ENCODE results near the gene GNAT1.

The GNAT1 gene

DNA sequence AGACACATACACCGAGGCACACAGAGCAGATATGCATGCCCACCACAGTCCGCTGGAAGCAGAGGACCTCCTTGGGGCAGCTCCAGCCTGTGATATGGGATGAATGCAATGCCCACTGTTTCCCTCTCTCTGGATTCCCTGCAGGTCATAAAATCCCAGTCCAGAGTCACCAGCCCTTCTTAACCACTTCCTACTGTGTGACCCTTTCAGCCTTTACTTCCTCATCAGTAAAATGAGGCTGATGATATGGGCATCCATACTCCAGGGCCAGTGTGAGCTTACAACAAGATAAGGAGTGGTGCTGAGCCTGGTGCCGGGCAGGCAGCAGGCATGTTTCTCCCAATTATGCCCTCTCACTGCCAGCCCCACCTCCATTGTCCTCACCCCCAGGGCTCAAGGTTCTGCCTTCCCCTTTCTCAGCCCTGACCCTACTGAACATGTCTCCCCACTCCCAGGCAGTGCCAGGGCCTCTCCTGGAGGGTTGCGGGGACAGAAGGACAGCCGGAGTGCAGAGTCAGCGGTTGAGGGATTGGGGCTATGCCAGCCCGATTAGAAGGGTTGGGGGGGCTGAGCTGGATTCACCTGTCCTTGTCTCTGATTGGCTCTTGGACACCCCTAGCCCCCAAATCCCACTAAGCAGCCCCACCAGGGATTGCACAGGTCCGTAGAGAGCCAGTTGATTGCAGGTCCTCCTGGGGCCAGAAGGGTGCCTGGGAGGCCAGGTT lies at the start of gene GNAT1:
GNAT1 (plus strand) TSS at position 675 of the 725 bp plus-strand sequence. CDS start 116 bp downstream, outside the sequence.
- no peak for TF ChIP-seq ZNF274 (IDR thresholded peaks at IDR 0.05; ENCODE audit: low read depth, low read length)
- TF ChIP-seq SUZ12 (IDR thresholded peaks at IDR 0.05; ENCODE audit: extremely low read depth, insufficient read depth, insufficient read length), result no peak
- TF ChIP-seq YY1 (IDR thresholded peaks at IDR 0.05; ENCODE audit: insufficient read depth, insufficient read length), result no peak
- no peak for DNase-seq (ENCODE audit: low read depth, low spot score)
- H3K9me3 ChIP-seq (ENCODE audit: insufficient read depth, low read length), result no peaks in the 10 kb centered on the region
- peaks cover 3% of the 10 kb centered on the region for H3K27me3 ChIP-seq (ENCODE audit: insufficient read depth, insufficient read length)
- no peak within 1 kb of the TSS for H3K9ac ChIP-seq (ENCODE audit: insufficient read length, low read depth)
- peaks cover 15% of the 10 kb centered on the region for H3K36me3 ChIP-seq (ENCODE audit: insufficient read depth, insufficient read length, low read length)
- no peak within 1 kb of the TSS for H3K4me3 ChIP-seq (ENCODE audit: insufficient read length, low read depth)
- peaks cover 19% of the 10 kb centered on the region for H3K4me1 ChIP-seq (ENCODE audit: insufficient read depth, insufficient read length)

DNA sequence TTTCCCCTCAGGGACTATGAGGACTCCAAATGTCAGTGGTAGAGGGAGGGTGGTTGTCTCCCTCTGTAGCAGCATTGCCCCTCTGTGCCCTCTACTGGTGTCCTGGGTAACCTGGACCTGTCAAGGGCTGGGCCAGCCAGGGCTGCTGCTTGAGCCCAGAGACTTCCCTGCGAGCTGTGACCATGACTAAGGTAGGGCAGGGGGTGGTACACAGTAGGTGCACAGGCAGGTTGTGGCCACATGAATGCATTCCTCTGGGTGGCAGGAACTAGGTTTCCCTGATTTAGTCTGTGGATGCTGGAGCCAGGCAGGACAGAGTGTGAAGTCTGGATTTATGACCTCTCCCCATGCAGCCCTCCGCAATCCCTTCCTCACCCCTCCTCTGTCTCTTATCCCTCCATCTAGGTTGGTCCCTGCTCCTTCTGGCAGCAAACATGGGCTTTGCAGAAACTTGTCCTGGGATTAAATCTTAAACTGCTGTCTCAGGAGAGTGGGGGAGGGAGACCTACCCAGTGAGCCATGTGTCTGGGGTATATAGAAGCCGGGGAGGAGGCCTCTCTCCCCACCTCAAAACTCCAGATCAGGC lies 45.0 kb upstream of the GNAT1 start:
- no peaks in the 10 kb centered on the region for H3K9me3 ChIP-seq (ENCODE audit: insufficient read depth, low read length)
- DNase-seq (ENCODE audit: low read depth, low spot score), result no peak
- H3K9ac ChIP-seq (ENCODE audit: insufficient read length, low read depth), result peak overlapping the region; percentile 34
- H3K27me3 ChIP-seq (ENCODE audit: insufficient read depth, insufficient read length), result no peaks in the 10 kb centered on the region
- H3K4me1 ChIP-seq (ENCODE audit: insufficient read depth, insufficient read length), result peaks cover 24% of the 10 kb centered on the region
- TF ChIP-seq YY1 (IDR thresholded peaks at IDR 0.05; ENCODE audit: insufficient read depth, insufficient read length) (no peak), SUZ12 (IDR thresholded peaks at IDR 0.05; ENCODE audit: extremely low read depth, insufficient read depth, insufficient read length) (no peak), ZNF274 (IDR thresholded peaks at IDR 0.05; ENCODE audit: low read depth, low read length) (no peak)
- no peak overlapping the region for H3K4me3 ChIP-seq (ENCODE audit: insufficient read length, low read depth)
- H3K36me3 ChIP-seq (ENCODE audit: insufficient read depth, insufficient read length, low read length), result no peaks in the 10 kb centered on the region

GRCh38 chr3:50147016-50147415 lies 44.4 kb upstream of the GNAT1 start:
- H3K4me1 ChIP-seq (ENCODE audit: insufficient read depth, insufficient read length), result peaks cover 30% of the 10 kb centered on the region
- no peak overlapping the region for H3K4me3 ChIP-seq (ENCODE audit: insufficient read length, low read depth)
- DNase-seq (ENCODE audit: low read depth, low spot score), result no peak
- H3K27me3 ChIP-seq (ENCODE audit: insufficient read depth, insufficient read length), result no peaks in the 10 kb centered on the region
- H3K9me3 ChIP-seq (ENCODE audit: insufficient read depth, low read length), result no peaks in the 10 kb centered on the region
- H3K36me3 ChIP-seq (ENCODE audit: insufficient read depth, insufficient read length, low read length), result no peaks in the 10 kb centered on the region
- TF ChIP-seq SUZ12 (IDR thresholded peaks at IDR 0.05; ENCODE audit: extremely low read depth, insufficient read depth, insufficient read length), result no peak
- TF ChIP-seq ZNF274 (IDR thresholded peaks at IDR 0.05; ENCODE audit: low read depth, low read length), result no peak
- TF ChIP-seq YY1 (IDR thresholded peaks at IDR 0.05; ENCODE audit: insufficient read depth, insufficient read length), result no peak
- peak overlapping the region; percentile 34 for H3K9ac ChIP-seq (ENCODE audit: insufficient read length, low read depth)

- Histone ChIP-seq H3K36me3 (ENCODE audit: insufficient read depth, insufficient read length, low read length) (no peaks in the 10 kb centered on the region), H3K9me3 (ENCODE audit: insufficient read depth, low read length) (no peaks in the 10 kb centered on the region), H3K27me3 (ENCODE audit: insufficient read depth, insufficient read length) (no peaks in the 10 kb centered on the region), H3K4me3 (ENCODE audit: insufficient read length, low read depth) (no peak overlapping the region), H3K9ac (ENCODE audit: insufficient read length, low read depth) (peak overlapping the region; percentile 34), H3K4me1 (ENCODE audit: insufficient read depth, insufficient read length) (peaks cover 33% of the 10 kb centered on the region)
- TF ChIP-seq YY1 (IDR thresholded peaks at IDR 0.05; ENCODE audit: insufficient read depth, insufficient read length) (no peak), SUZ12 (IDR thresholded peaks at IDR 0.05; ENCODE audit: extremely low read depth, insufficient read depth, insufficient read length) (no peak), ZNF274 (IDR thresholded peaks at IDR 0.05; ENCODE audit: low read depth, low read length) (no peak)
- DNase-seq (ENCODE audit: low read depth, low spot score), result no peak
Measured at GRCh38 chr3:50147447-50147846, 44.0 kb upstream of the GNAT1 start.

DNA sequence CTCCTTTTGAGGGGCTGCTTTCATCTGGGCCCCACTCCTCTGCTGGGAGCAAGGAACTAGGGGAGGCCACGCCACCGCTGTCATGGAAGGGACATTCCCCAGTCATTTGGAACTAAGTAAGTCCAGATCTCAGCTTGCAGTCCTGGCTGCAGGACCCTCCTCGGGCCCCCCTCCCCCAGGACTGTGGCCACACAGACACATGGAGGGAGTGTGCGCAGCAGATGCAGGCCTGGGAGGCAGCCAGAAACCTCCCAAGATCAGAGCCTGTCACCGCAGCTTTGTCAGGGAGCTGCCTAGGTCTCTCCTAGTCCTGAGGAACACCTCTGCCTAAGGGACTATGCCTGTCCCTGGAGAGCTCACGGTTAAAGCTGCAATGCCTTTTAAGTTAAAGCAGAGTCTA lies 43.5 kb upstream of the GNAT1 start:
- peaks cover 33% of the 10 kb centered on the region for H3K4me1 ChIP-seq (ENCODE audit: insufficient read depth, insufficient read length)
- no peak overlapping the region for H3K4me3 ChIP-seq (ENCODE audit: insufficient read length, low read depth)
- no peak overlapping the region for H3K9ac ChIP-seq (ENCODE audit: insufficient read length, low read depth)
- no peaks in the 10 kb centered on the region for H3K9me3 ChIP-seq (ENCODE audit: insufficient read depth, low read length)
- peaks cover 1% of the 10 kb centered on the region for H3K27me3 ChIP-seq (ENCODE audit: insufficient read depth, insufficient read length)
- no peak for TF ChIP-seq ZNF274 (IDR thresholded peaks at IDR 0.05; ENCODE audit: low read depth, low read length)
- H3K36me3 ChIP-seq (ENCODE audit: insufficient read depth, insufficient read length, low read length), result no peaks in the 10 kb centered on the region
- DNase-seq (ENCODE audit: low read depth, low spot score), result no peak

- DNase-seq (ENCODE audit: low read depth, low spot score), result no peak
- no peaks in the 10 kb centered on the region for H3K36me3 ChIP-seq (ENCODE audit: insufficient read depth, insufficient read length, low read length)
- TF ChIP-seq YY1 (IDR thresholded peaks at IDR 0.05; ENCODE audit: insufficient read depth, insufficient read length), result no peak
- no peaks in the 10 kb centered on the region for H3K9me3 ChIP-seq (ENCODE audit: insufficient read depth, low read length)
- peak overlapping the region; percentile 38 for H3K9ac ChIP-seq (ENCODE audit: insufficient read length, low read depth)
- peaks cover 19% of the 10 kb centered on the region for H3K27me3 ChIP-seq (ENCODE audit: insufficient read depth, insufficient read length)
- peaks cover 36% of the 10 kb centered on the region for H3K4me1 ChIP-seq (ENCODE audit: insufficient read depth, insufficient read length)
- H3K4me3 ChIP-seq (ENCODE audit: insufficient read length, low read depth), result no peak overlapping the region
Measured at GRCh38 chr3:50150404-50150750, 41.0 kb upstream of the GNAT1 start.

GRCh38 chr3:50150863-50151686 lies 40.3 kb upstream of the GNAT1 start:
- H3K36me3 ChIP-seq (ENCODE audit: insufficient read depth, insufficient read length, low read length), result no peaks in the 10 kb centered on the region
- H3K4me1 ChIP-seq (ENCODE audit: insufficient read depth, insufficient read length), result peaks cover 40% of the 10 kb centered on the region
- DNase-seq (ENCODE audit: low read depth, low spot score), result no peak
- H3K27me3 ChIP-seq (ENCODE audit: insufficient read depth, insufficient read length), result peaks cover 25% of the 10 kb centered on the region
- no peaks in the 10 kb centered on the region for H3K9me3 ChIP-seq (ENCODE audit: insufficient read depth, low read length)
- no peak overlapping the region for H3K4me3 ChIP-seq (ENCODE audit: insufficient read length, low read depth)
- no peak for TF ChIP-seq ZNF274 (IDR thresholded peaks at IDR 0.05; ENCODE audit: low read depth, low read length)
- TF ChIP-seq SUZ12 (IDR thresholded peaks at IDR 0.05; ENCODE audit: extremely low read depth, insufficient read depth, insufficient read length), result no peak
- no peak for TF ChIP-seq YY1 (IDR thresholded peaks at IDR 0.05; ENCODE audit: insufficient read depth, insufficient read length)
- peak overlapping the region; percentile 38 for H3K9ac ChIP-seq (ENCODE audit: insufficient read length, low read depth)

Data from NT2/D1 (cell line).